Endodermal cell (in vitro differentiated cells): ENCODE data around the gene AADAT. TPM values are rescaled to one million over a fixed set of nuclear protein-coding genes. Genes with fewer than 3 reads are reported as not detected.
A peak's percentile ranks its signal among the peaks of the same experiment; 100 is the strongest.

Experiments
- DNase-seq: peaks from one replicate; pipeline ENCODE4 v3.0.0-alpha.2; 2017
- H3K27ac ChIP-seq: 2 replicates; pipeline ENCODE4 v1.5.1; 2013; ENCODE audit warnings: mild to moderate bottlenecking, low read depth, low read length, moderate library complexity
- H3K27me3 ChIP-seq: 2 replicates; pipeline ENCODE4 v1.6.1; 2013; ENCODE audit warnings: mild to moderate bottlenecking, low read length, moderate library complexity; ENCODE audit not compliant: insufficient read depth, control insufficient read depth, poor library complexity, severe bottlenecking
- H3K36me3 ChIP-seq: 2 replicates; pipeline ENCODE4 v1.7.0; 2013; ENCODE audit warnings: mild to moderate bottlenecking, low read length, moderate library complexity; ENCODE audit not compliant: control insufficient read depth, insufficient read depth
- H3K4me1 ChIP-seq: one replicate; pipeline ENCODE4 v1.7.0; 2013; ENCODE audit warnings: low read length; ENCODE audit not compliant: control insufficient read depth, insufficient read depth
- H3K4me3 ChIP-seq: 2 replicates; pipeline ENCODE4 v1.5.1; 2013; ENCODE audit warnings: mild to moderate bottlenecking, low read length, moderate library complexity
- H3K9ac ChIP-seq: 2 replicates; pipeline ENCODE4 v1.6.1; 2013; ENCODE audit warnings: mild to moderate bottlenecking, low read length, moderate library complexity; ENCODE audit not compliant: poor library complexity, severe bottlenecking; ENCODE audit errors: extremely low read depth
- H3K9me3 ChIP-seq: 2 replicates; pipeline ENCODE4 v1.6.1; 2013; ENCODE audit warnings: mild to moderate bottlenecking, low read length, moderate library complexity; ENCODE audit not compliant: control insufficient read depth
- H3K27ac Mint-ChIP-seq: 2 replicates; pipeline ENCODE4 v1.8.0; 2020; ENCODE audit warnings: mixed read lengths
- H3K27me3 Mint-ChIP-seq: 2 replicates; pipeline ENCODE4 v1.8.0; 2021; ENCODE audit warnings: mild to moderate bottlenecking, mixed read lengths; ENCODE audit not compliant: insufficient read depth
- H3K36me3 Mint-ChIP-seq: 2 replicates; pipeline ENCODE4 v1.8.0; 2020; ENCODE audit warnings: low read depth, mixed read lengths
- H3K4me1 Mint-ChIP-seq: 2 replicates; pipeline ENCODE4 v1.8.0; 2020; ENCODE audit warnings: mixed read lengths
- H3K4me3 Mint-ChIP-seq: 2 replicates; pipeline ENCODE4 v1.8.0; 2020; ENCODE audit warnings: mild to moderate bottlenecking, moderate library complexity, mixed read lengths
- H3K9me3 Mint-ChIP-seq: 2 replicates; pipeline ENCODE4 v1.8.0; 2020; ENCODE audit warnings: mild to moderate bottlenecking, mixed read lengths
- CTCF ChIP-seq: fragments of 200-600 bp; sonication (generic); conservative IDR thresholded peaks from 2 replicates; pipeline ENCODE4 v1.5.0; 2021; ENCODE audit warnings: antibody characterized with exemption, mild to moderate bottlenecking
- WGBS, 2 experiments: methylation state at CpG; one replicate each; pipeline versions ENCODE4 v1.1.5 to v1.1.7; 2013; ENCODE audit warnings: missing lambda C conversion rate in 2 of 2, mixed read lengths in 1 of 2; ENCODE audit not compliant: insufficient coverage in 1 of 2, insufficient read length in 1 of 2; 5-methylcytosine and 5-hydroxymethylcytosine counted together
- total RNA-seq, 2 donors: library from RNA; stranded (reverse); fragmentation: NEBNext Ultra II Directional in 1 of 2; extraction: Animal tissue kit (Norgen Biotek cat#: 25700) in 1 of 2; gene quantifications; 2 replicates in 1 of 2; 3 replicates in 1 of 2; pipeline ENCODE4 v1.2.1, GENCODE V29; 2021

Gene AADAT
- total RNA-seq, 2 donors from 2014 or later: 34.4 to 42.3 TPM

- Histone ChIP-seq H3K9ac (no peak overlapping the region), H3K4me3 (no peak overlapping the region), H3K9me3 (no peaks in the 10 kb centered on the region), H3K4me1 (no peaks in the 10 kb centered on the region), H3K27ac (no peak overlapping the region), H3K27me3 (peaks cover 11% of the 10 kb centered on the region), H3K36me3 (no peaks in the 10 kb centered on the region)
- H3K4me3 Mint-ChIP-seq: no peak overlapping the region
- peaks cover 10% of the 10 kb centered on the region for H3K27me3 Mint-ChIP-seq
- no peaks in the 10 kb centered on the region for H3K9me3 Mint-ChIP-seq
- 72 to 89% methylated on average over 2 of the region's 2 CpGs for WGBS, 2 experiments
- no peaks in the 10 kb centered on the region for H3K36me3 Mint-ChIP-seq
- H3K27ac Mint-ChIP-seq: no peak overlapping the region
- DNase-seq: no peak
- H3K4me1 Mint-ChIP-seq: peaks cover 6% of the 10 kb centered on the region
- TF ChIP-seq CTCF: no peak
These were observed 55.8 kb downstream of the AADAT start for GRCh38 chr4:170033999-170034398.

GRCh38 chr4:170030121-170030520, 59.6 kb downstream of the AADAT start:
- no peak overlapping the region for H3K27ac ChIP-seq
- no peak for DNase-seq
- H3K27me3 Mint-ChIP-seq: peaks cover 31% of the 10 kb centered on the region
- H3K4me3 Mint-ChIP-seq: no peak overlapping the region
- no peak for TF ChIP-seq CTCF
- peaks cover 31% of the 10 kb centered on the region for H3K27me3 ChIP-seq
- 80% methylated on average over 1 of the region's 1 CpG; no CpG with 5 or more reads in 1 of the 2 experiments for WGBS, 2 experiments
- peaks cover 4% of the 10 kb centered on the region for H3K9me3 Mint-ChIP-seq
- H3K36me3 Mint-ChIP-seq: no peaks in the 10 kb centered on the region
- no peaks in the 10 kb centered on the region for H3K4me1 ChIP-seq
- H3K4me3 ChIP-seq: no peak overlapping the region
- H3K36me3 ChIP-seq: no peaks in the 10 kb centered on the region
- H3K4me1 Mint-ChIP-seq: peaks cover 21% of the 10 kb centered on the region
- no peaks in the 10 kb centered on the region for H3K9me3 ChIP-seq
- H3K27ac Mint-ChIP-seq: no peak overlapping the region
- H3K9ac ChIP-seq: no peak overlapping the region

GRCh38 chr4:170027181-170027829, 62.5 kb downstream of the AADAT start:
- Mint-ChIP-seq H3K9me3 (peaks cover 4% of the 10 kb centered on the region), H3K4me1 (peaks cover 27% of the 10 kb centered on the region), H3K27me3 (peaks cover 33% of the 10 kb centered on the region), H3K27ac (peak overlapping the region; percentile 88), H3K4me3 (peak overlapping the region; percentile 80), H3K36me3 (peaks cover 7% of the 10 kb centered on the region)
- Histone ChIP-seq H3K9me3 (no peaks in the 10 kb centered on the region), H3K27ac (no peak overlapping the region), H3K9ac (no peak overlapping the region), H3K4me1 (peaks cover 3% of the 10 kb centered on the region), H3K36me3 (no peaks in the 10 kb centered on the region), H3K27me3 (peaks cover 44% of the 10 kb centered on the region), H3K4me3 (peak overlapping the region; percentile 90)
- WGBS, 2 experiments: 9 to 10% methylated on average over 10 to 37 of the region's 37 CpGs
- TF ChIP-seq CTCF: no peak
- DNase-seq: peak; percentile 99
